HG02943 (cell line): ENCODE results near the gene CAPN8.

Source experiments
- ATAC-seq: cut with Tn5 transposase; IDR thresholded peaks from one replicate; pipeline ENCODE4 v1.9.1; 2021; ENCODE audit warnings: mild to moderate bottlenecking, low read depth, moderate library complexity; ENCODE audit not compliant: unreplicated experiment

The CAPN8 gene

GRCh38 chr1:223665592-223666312 lies at the start of gene CAPN8:
CAPN8 (minus strand) TSS chr1:223665701; CDS start chr1:223665646, 55 bp downstream.
- no peak for ATAC-seq

GRCh38 chr1:223714849-223715603 lies 49.5 kb upstream of the CAPN8 start:
- ATAC-seq: no peak

GRCh38 chr1:223714421-223714724 lies 48.9 kb upstream of the CAPN8 start:
- ATAC-seq: no peak

- no peak for ATAC-seq
Measured at GRCh38 chr1:223713546-223714420, 48.3 kb upstream of the CAPN8 start.

GRCh38 chr1:223712850-223713474 lies 47.5 kb upstream of the CAPN8 start:
- ATAC-seq: peak; percentile 16

GRCh38 chr1:223712194-223712849 lies 46.8 kb upstream of the CAPN8 start, which contains the start of gene CAPN2:
CAPN2 (plus strand) TSS chr1:223712539; CDS start chr1:223712641, 102 bp downstream.
- ATAC-seq: peak; percentile 45

- peak; percentile 13 for ATAC-seq
Measured at GRCh38 chr1:223711747-223712193, 46.3 kb upstream of the CAPN8 start.

GRCh38 chr1:223711173-223711572 lies 45.7 kb upstream of the CAPN8 start:
- no peak for ATAC-seq

GRCh38 chr1:223710179-223711133 lies 45.0 kb upstream of the CAPN8 start:
- ATAC-seq: no peak

GRCh38 chr1:223709598-223709997 lies 44.1 kb upstream of the CAPN8 start:
- ATAC-seq: no peak

GRCh38 chr1:223708651-223709268 lies 43.3 kb upstream of the CAPN8 start:
- ATAC-seq: no peak

- no peak for ATAC-seq
Measured at GRCh38 chr1:223708001-223708359, 42.5 kb upstream of the CAPN8 start.

GRCh38 chr1:223707256-223708000 lies 41.9 kb upstream of the CAPN8 start:
- no peak for ATAC-seq

- no peak for ATAC-seq
Measured at GRCh38 chr1:223706077-223706973, 40.8 kb upstream of the CAPN8 start.

- ATAC-seq: no peak
Measured at GRCh38 chr1:223704921-223705878, 39.7 kb upstream of the CAPN8 start.

GRCh38 chr1:223703668-223704013 lies 38.1 kb upstream of the CAPN8 start:
- ATAC-seq: no peak
